Esophagus muscularis mucosa (tissue), 4 donors: ENCODE data around the gene SEC23IP. TPM values are rescaled to one million over a fixed set of nuclear protein-coding genes. Genes with fewer than 3 reads are reported as not detected.
A peak's percentile ranks its signal among the peaks of the same experiment; 100 is the strongest.

Experiments
- DNase-seq: peaks from one replicate; pipeline ENCODE4 v3.0.0-alpha.2; 2017; ENCODE audit errors: extremely low spot score
- H3K27ac ChIP-seq, 4 donors: fragments of 200-600 bp; sonication (generic); replicated peaks in 1 of 4; 1 replicate in 3 of 4; 2 replicates in 1 of 4; pipeline ENCODE4 v1.5.1; 2016 to 2019; ENCODE audit warnings: mild to moderate bottlenecking in 1 of 4
- H3K27me3 ChIP-seq, 4 donors: fragments of 200-600 bp; sonication (generic); one replicate each; pipeline versions ENCODE4 v1.5.1 to v1.6.0; 2016 to 2019
- H3K36me3 ChIP-seq, 4 donors: fragments of 200-600 bp; sonication (generic); one replicate each; pipeline ENCODE4 v1.5.1; 2016 to 2019
- H3K4me1 ChIP-seq, 4 donors: fragments of 200-600 bp; sonication (generic); one replicate each; pipeline ENCODE4 v1.5.1; 2016 to 2019
- H3K4me3 ChIP-seq, 4 donors: fragments of 200-600 bp; sonication (generic); 1 replicate in 2 of 4; 2 replicates in 2 of 4; pipeline ENCODE4 v1.5.1; 2016 to 2019; ENCODE audit warnings: mild to moderate bottlenecking in 4 of 4, moderate library complexity in 1 of 4
- H3K9me3 ChIP-seq, 4 donors: fragments of 200-600 bp; sonication (generic); 1 replicate in 3 of 4; 2 replicates in 1 of 4; pipeline ENCODE4 v1.5.1; 2016 to 2019
- EP300 ChIP-seq: sonication (generic); formaldehyde crosslinking; IDR thresholded peaks from one replicate; pipeline ENCODE4 v1.6.1; 2017; ENCODE audit warnings: antibody characterized with exemption
- POLR2A ChIP-seq: fragments of 450-650 bp; IDR thresholded peaks from one replicate; pipeline ENCODE4 v1.6.1; 2017; ENCODE audit warnings: antibody characterized with exemption, moderate library complexity, mild to moderate bottlenecking, low read depth
- POLR2AphosphoS5 ChIP-seq, 2 donors: sonication (generic); formaldehyde crosslinking; IDR thresholded peaks; one replicate each; pipeline ENCODE4 v1.6.1; 2017; ENCODE audit warnings: antibody characterized with exemption in 2 of 2
- WGBS: methylation state at CpG from one replicate; pipeline ENCODE4 v1.1.5; 2018; 5-methylcytosine and 5-hydroxymethylcytosine counted together
- intact Hi-C: fragments of 100-400 bp; cut with DNase I; formaldehyde crosslinking; loops from one replicate; pipeline ENCODE4 v1.15.1; 2023
- total RNA-seq, 4 donors: library from RNA; depleted of rRNA; stranded (reverse); fragments of >200 nt; gene quantifications; one replicate each; pipeline versions ENCODE4 v1.1.0 to v1.2.1, GENCODE V29; 2016
- TF ChIP-seq, protein P1 (sequence below), 3 experiments: fragments of 200-600 bp in 2 of 3; fragments of 450-650 bp in 1 of 3; sonication (generic) in 2 of 3; IDR thresholded peaks; one replicate each; pipeline ENCODE4 v1.5.1; 2017 to 2019; ENCODE audit warnings: antibody characterized with exemption in 3 of 3, mild to moderate bottlenecking in 2 of 3, moderate library complexity in 1 of 3

Gene SEC23IP
- 10 to 100 TPM; 22.4 to 29.9 (median 24.2) TPM for total RNA-seq

DNA sequence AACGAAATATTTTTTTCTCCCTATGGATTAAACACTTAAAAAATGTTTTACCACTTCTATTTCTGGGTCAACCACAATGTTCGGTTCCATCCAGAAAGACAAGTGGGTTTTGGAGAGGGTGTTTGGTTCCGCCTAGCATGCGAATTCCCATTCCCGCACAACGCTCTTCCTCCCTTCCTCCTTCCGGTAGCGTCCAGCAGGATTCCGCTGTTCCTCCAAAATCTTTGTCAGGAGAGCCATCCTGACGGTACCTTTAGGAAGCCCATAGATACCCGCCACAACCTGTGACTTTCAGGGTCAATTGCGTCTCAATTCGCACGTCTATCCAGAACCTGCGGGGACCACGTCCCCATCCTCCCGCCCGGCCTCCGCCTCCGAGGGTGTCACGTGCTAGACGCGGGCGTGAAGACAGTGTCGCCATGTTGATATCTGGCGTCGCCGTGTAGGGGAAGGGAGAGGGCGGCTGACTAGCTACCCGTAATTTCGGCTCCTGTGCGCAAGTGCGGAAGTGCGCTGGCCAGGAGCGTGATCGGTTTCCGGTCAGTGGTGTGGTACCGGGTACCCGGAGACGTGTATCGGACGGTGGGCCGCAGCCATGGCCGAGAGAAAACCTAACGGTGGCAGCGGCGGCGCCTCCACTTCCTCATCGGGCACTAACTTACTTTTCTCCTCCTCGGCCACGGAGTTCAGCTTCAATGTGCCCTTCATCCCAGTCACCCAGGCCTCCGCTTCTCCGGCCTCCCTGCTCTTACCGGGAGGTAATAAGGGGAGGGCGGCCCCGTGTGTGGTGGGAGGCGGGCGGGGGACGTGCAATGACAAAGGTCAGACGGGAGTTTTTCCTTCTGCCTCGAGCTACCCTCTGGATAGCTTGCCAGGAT lies at the start of gene SEC23IP:
TSS of gene SEC23IP (plus strand) at position 543 of the 878 bp plus-strand sequence. CDS start at position 596, 53 bp downstream.
- Histone ChIP-seq H3K4me3 (peak within 1 kb of the TSS; percentile 87 to 93 (median 92)), H3K9me3 (no peaks in the 10 kb centered on the region), H3K27me3 (no peaks in the 10 kb centered on the region), H3K27ac (peak within 1 kb of the TSS; percentile 91 to 93 (median 92)), H3K36me3 (peaks cover 0 to 6% (median 5%) of the 10 kb centered on the region in 4 donors), H3K4me1 (peaks cover 35 to 54% (median 51%) of the 10 kb centered on the region in 4 donors)
- under 1% methylated on average over 18 of the region's 61 CpGs for WGBS
- intact Hi-C loops = no loop called here
- DNase-seq = peak; percentile 99
- TF ChIP-seq, protein P1, sequence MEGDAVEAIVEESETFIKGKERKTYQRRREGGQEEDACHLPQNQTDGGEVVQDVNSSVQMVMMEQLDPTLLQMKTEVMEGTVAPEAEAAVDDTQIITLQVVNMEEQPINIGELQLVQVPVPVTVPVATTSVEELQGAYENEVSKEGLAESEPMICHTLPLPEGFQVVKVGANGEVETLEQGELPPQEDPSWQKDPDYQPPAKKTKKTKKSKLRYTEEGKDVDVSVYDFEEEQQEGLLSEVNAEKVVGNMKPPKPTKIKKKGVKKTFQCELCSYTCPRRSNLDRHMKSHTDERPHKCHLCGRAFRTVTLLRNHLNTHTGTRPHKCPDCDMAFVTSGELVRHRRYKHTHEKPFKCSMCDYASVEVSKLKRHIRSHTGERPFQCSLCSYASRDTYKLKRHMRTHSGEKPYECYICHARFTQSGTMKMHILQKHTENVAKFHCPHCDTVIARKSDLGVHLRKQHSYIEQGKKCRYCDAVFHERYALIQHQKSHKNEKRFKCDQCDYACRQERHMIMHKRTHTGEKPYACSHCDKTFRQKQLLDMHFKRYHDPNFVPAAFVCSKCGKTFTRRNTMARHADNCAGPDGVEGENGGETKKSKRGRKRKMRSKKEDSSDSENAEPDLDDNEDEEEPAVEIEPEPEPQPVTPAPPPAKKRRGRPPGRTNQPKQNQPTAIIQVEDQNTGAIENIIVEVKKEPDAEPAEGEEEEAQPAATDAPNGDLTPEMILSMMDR (IDR thresholded peaks at IDR 0.05) = peak in 2 of 3 experiments; percentile 3 to 24
- TF ChIP-seq POLR2AphosphoS5 (IDR thresholded peaks at IDR 0.05) (peak; percentile 98 to 99), EP300 (no peak), POLR2A (peak; percentile 67)

- intact Hi-C loops = no loop called here
- Histone ChIP-seq H3K27ac (no peak overlapping the region), H3K27me3 (no peaks in the 10 kb centered on the region), H3K4me1 (no peaks in the 10 kb centered on the region), H3K9me3 (no peaks in the 10 kb centered on the region), H3K36me3 (peaks cover 56 to 98% (median 85%) of the 10 kb centered on the region in 4 donors), H3K4me3 (no peak overlapping the region)
- DNase-seq = no peak
- WGBS = 90% methylated on average over 1 of the region's 1 CpG
- TF ChIP-seq POLR2AphosphoS5 (IDR thresholded peaks at IDR 0.05) = no peak
- TF ChIP-seq, protein P1 (IDR thresholded peaks at IDR 0.05) = no peak
- no peak for TF ChIP-seq EP300
- TF ChIP-seq POLR2A = no peak
Measured at GRCh38 chr10:119845656-119846055, 46.9 kb upstream of the SEC23IP start.

DNA sequence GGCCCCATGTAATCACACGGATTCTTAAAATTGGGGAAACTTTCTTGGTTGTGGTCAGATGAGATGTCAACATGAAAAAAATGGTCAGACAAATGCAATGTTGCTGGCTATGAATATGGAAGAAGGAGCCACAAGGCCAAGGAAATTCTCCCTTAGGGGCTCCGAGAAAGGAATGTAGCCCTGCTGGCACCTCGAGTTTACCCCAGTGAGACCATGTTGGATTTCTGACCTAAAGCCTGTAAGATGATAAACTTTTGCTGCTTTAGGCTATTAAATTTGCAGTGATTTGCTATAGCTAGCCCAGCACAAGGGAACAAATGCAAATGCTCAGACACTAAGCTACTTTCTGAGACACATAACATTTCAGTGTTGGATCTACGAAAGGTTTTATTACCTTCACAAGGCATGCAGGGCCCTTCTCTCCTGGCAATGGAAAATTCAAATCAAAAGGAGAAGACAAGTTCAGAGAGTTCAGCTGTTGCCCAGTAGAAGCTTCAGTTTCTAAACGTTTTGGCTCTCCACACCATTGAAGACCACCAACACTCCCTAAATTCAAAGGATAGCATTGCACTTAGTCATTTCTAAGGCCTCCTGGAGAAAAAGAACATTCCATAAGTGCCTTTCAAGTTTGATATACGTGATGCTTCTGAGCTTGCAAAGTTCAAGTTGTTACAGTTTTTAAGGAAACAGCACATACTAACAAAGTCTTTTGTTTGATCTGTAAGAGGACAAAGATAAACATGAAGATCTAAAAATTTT lies 43.3 kb upstream of the SEC23IP start:
- Histone ChIP-seq H3K36me3 (peaks cover 40 to 92% (median 82%) of the 10 kb centered on the region in 4 donors), H3K4me3 (no peak overlapping the region), H3K27me3 (no peaks in the 10 kb centered on the region), H3K9me3 (no peaks in the 10 kb centered on the region), H3K4me1 (peaks cover 0 to 5% (median 1%) of the 10 kb centered on the region in 4 donors), H3K27ac (no peak overlapping the region)
- peak; percentile 42 for DNase-seq
- 65% methylated on average over 6 of the region's 6 CpGs for WGBS
- intact Hi-C loops = no loop called here
- TF ChIP-seq, protein P1 (IDR thresholded peaks at IDR 0.05) = no peak
- TF ChIP-seq POLR2AphosphoS5 (IDR thresholded peaks at IDR 0.05) (no peak), POLR2A (no peak), EP300 (no peak)

- Histone ChIP-seq H3K4me3 (no peak overlapping the region), H3K27ac (no peak overlapping the region), H3K36me3 (peaks cover 38 to 92% (median 80%) of the 10 kb centered on the region in 4 donors), H3K27me3 (no peaks in the 10 kb centered on the region), H3K4me1 (peaks cover 0 to 5% (median 1%) of the 10 kb centered on the region in 4 donors), H3K9me3 (no peaks in the 10 kb centered on the region)
- intact Hi-C loops = loop anchor here (10.0 kb wide), 1 partner anchor 245 kb away; no protein-coding TSS in a partner anchor
- 90% methylated on average over 3 of the region's 3 CpGs for WGBS
- no peak for TF ChIP-seq POLR2AphosphoS5 (IDR thresholded peaks at IDR 0.05)
- no peak for TF ChIP-seq EP300
- no peak for TF ChIP-seq POLR2A
- TF ChIP-seq, protein P1 (IDR thresholded peaks at IDR 0.05) = no peak
- no peak for DNase-seq
Measured at GRCh38 chr10:119849944-119850343, 42.6 kb upstream of the SEC23IP start.
